Activated naive CD8-positive, alpha-beta T cell treated with anti-CD3 and anti-CD28 coated beads, Interleukin-2, amount 10 ng/mL, durations not matched to agents 7 days and 5 days (primary cell): ENCODE results near the gene SLC15A5. TPM values are rescaled to one million over a fixed set of nuclear protein-coding genes. Genes with fewer than 3 reads are reported as not detected.

Source experiments
- ATAC-seq: fragments of 150-1000 bp; cut with Tn5 transposase; one replicate; pipeline ENCODE4 v1.10.0; 2021; ENCODE audit warnings: low read depth, moderate library complexity
- POLR2A ChIA-PET: fragments of 350-600 bp; sonication (Branson Sonifier 250); formaldehyde crosslinking; loops from one replicate; lab custom pipeline; 2021; ENCODE audit warnings: antibody characterized with exemption; lab: Charles Lee
- DNase-seq: peaks from one replicate; pipeline ENCODE4 v3.0.0; 2021
- H3K27ac Mint-ChIP-seq: one replicate; pipeline ENCODE4 v1.8.0; 2022; ENCODE audit warnings: mild to moderate bottlenecking, mixed read lengths
- H3K27me3 Mint-ChIP-seq: one replicate; pipeline ENCODE4 v1.8.0; 2022; ENCODE audit warnings: mild to moderate bottlenecking, moderate library complexity, mixed read lengths
- H3K36me3 Mint-ChIP-seq: one replicate; pipeline ENCODE4 v1.8.0; 2021; ENCODE audit warnings: mild to moderate bottlenecking, mixed read lengths
- H3K4me1 Mint-ChIP-seq: one replicate; pipeline ENCODE4 v1.8.0; 2021; ENCODE audit warnings: mixed read lengths
- H3K4me3 Mint-ChIP-seq: one replicate; pipeline ENCODE4 v1.8.0; 2022; ENCODE audit warnings: mild to moderate bottlenecking, moderate library complexity, mixed read lengths
- H3K9me3 Mint-ChIP-seq: one replicate; pipeline ENCODE4 v1.8.0; 2021; ENCODE audit warnings: mixed read lengths
- total RNA-seq, 2 experiments: library from RNA; stranded (reverse); gene quantifications; one replicate each; pipeline ENCODE4 v1.2.3, GENCODE V29; 2021

SLC15A5 gene
- total RNA-seq, 2 experiments from 2014 or later = not detected

GRCh38 chr12:16155938-16156337, 121.5 kb downstream of the SLC15A5 start:
- H3K27me3 Mint-ChIP-seq = no peaks in the 10 kb centered on the region
- no peaks in the 10 kb centered on the region for H3K9me3 Mint-ChIP-seq
- H3K36me3 Mint-ChIP-seq = no peaks in the 10 kb centered on the region
- POLR2A ChIA-PET = no interaction called here
- no peak overlapping the region for H3K27ac Mint-ChIP-seq
- H3K4me1 Mint-ChIP-seq = no peaks in the 10 kb centered on the region
- DNase-seq (no peak), ATAC-seq (no peak)
- no peak overlapping the region for H3K4me3 Mint-ChIP-seq

GRCh38 chr12:16154990-16155389, 122.5 kb downstream of the SLC15A5 start:
- no peaks in the 10 kb centered on the region for H3K27me3 Mint-ChIP-seq
- no peak for ATAC-seq
- H3K27ac Mint-ChIP-seq = no peak overlapping the region
- no peak for DNase-seq
- POLR2A ChIA-PET = no interaction called here
- no peaks in the 10 kb centered on the region for H3K4me1 Mint-ChIP-seq
- H3K4me3 Mint-ChIP-seq = no peak overlapping the region
- H3K36me3 Mint-ChIP-seq = no peaks in the 10 kb centered on the region
- H3K9me3 Mint-ChIP-seq = no peaks in the 10 kb centered on the region

GRCh38 chr12:16152885-16153673, 124.4 kb downstream of the SLC15A5 start:
- DNase-seq = no peak
- POLR2A ChIA-PET = no interaction called here
- ATAC-seq = no peak
- Mint-ChIP-seq H3K9me3 (no peaks in the 10 kb centered on the region), H3K4me1 (no peaks in the 10 kb centered on the region), H3K36me3 (no peaks in the 10 kb centered on the region), H3K27me3 (no peaks in the 10 kb centered on the region), H3K4me3 (no peak overlapping the region), H3K27ac (no peak overlapping the region)

GRCh38 chr12:16150276-16150675, 127.2 kb downstream of the SLC15A5 start:
- H3K4me1 Mint-ChIP-seq = no peaks in the 10 kb centered on the region
- no peak overlapping the region for H3K4me3 Mint-ChIP-seq
- DNase-seq = no peak
- no peaks in the 10 kb centered on the region for H3K36me3 Mint-ChIP-seq
- POLR2A ChIA-PET = no interaction called here
- H3K9me3 Mint-ChIP-seq = no peaks in the 10 kb centered on the region
- H3K27ac Mint-ChIP-seq = no peak overlapping the region
- no peak for ATAC-seq
- H3K27me3 Mint-ChIP-seq = no peaks in the 10 kb centered on the region

GRCh38 chr12:16148938-16149337, 128.5 kb downstream of the SLC15A5 start:
- POLR2A ChIA-PET = no interaction called here
- Mint-ChIP-seq H3K36me3 (no peaks in the 10 kb centered on the region), H3K4me3 (no peak overlapping the region), H3K9me3 (no peaks in the 10 kb centered on the region), H3K27ac (no peak overlapping the region), H3K4me1 (no peaks in the 10 kb centered on the region), H3K27me3 (no peaks in the 10 kb centered on the region)
- no peak for ATAC-seq
- no peak for DNase-seq

Other genes starting within 250 kb of the SLC15A5 start
- gene MGST1, start 70.0 kb upstream of the SLC15A5 start, total RNA-seq = 1 to 10 TPM; 1.1 to 1.6 TPM